GM19395 (cell line): ENCODE data around the gene FARP2.

ENCODE experiments used
- ATAC-seq: cut with Tn5 transposase; IDR thresholded peaks from one replicate; pipeline ENCODE4 v1.9.1; 2021; ENCODE audit warnings: mild to moderate bottlenecking, moderate library complexity; ENCODE audit not compliant: unreplicated experiment

Gene FARP2

GRCh38 chr2:241481687-241482086 lies 125.6 kb downstream of the FARP2 start:
- ATAC-seq = no peak

DNA sequence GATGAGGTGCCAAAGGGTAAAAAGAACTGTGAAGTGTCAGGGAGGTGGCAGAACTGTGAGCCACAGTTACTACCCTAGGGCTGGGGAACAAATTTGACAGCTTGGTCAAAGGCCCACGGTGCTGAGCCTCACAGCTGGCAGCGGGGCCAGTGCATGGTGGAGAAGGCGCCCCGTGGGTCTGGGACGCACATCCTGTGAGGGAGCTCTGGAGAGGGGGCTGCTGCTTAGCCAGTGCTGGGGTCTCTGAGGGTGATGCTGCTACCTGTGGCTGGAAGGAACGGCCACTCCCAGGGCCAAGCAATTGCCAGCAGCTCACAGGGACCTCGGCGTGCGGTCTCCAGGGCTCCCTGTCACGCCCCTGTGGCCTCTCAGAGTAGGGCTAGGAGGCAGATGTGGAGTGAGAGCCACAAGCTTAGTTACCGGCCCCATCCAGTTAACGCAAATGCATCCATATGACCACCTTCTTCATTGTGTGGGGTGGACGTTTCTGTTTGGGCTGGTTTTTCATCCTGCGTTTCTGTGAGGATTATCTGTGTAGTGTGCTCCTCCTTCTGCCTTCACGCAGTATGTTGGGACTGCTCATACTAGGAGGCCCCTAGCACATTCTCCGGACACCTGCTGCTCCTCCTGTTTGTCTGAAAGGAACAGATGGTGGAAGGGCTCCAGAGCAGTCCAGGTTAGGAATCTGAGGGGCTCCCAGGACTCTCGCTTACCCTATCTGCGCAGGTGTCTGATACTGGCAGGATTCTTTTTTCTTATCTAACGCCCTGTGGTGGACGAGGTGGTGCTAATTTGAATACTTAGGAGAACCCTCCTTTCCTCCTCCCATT lies 126.3 kb downstream of the FARP2 start:
- ATAC-seq = no peak

- ATAC-seq = no peak
Observed at GRCh38 chr2:241483305-241483704, 127.2 kb downstream of the FARP2 start.

GRCh38 chr2:241485172-241485911 lies 129.3 kb downstream of the FARP2 start:
- no peak for ATAC-seq

DNA sequence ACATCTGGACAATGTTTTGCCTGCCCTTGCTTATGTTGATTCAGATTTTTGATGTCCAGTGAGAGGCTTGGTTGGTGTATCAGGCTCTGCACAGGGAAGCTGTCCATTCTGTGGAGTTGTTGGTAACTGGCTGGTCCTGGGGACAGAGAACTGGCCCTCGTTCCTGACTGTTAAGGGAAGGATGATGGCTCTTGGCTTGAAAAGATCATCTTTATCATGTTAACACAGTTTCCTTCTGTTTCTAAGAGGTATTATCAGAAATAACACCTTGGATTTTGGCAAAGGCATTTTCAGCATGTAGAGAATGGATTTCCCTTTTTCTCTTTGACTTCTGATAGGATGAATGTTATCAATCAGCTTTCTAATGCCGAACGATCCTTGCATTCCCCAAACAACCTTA lies 133.0 kb downstream of the FARP2 start:
- no peak for ATAC-seq

DNA sequence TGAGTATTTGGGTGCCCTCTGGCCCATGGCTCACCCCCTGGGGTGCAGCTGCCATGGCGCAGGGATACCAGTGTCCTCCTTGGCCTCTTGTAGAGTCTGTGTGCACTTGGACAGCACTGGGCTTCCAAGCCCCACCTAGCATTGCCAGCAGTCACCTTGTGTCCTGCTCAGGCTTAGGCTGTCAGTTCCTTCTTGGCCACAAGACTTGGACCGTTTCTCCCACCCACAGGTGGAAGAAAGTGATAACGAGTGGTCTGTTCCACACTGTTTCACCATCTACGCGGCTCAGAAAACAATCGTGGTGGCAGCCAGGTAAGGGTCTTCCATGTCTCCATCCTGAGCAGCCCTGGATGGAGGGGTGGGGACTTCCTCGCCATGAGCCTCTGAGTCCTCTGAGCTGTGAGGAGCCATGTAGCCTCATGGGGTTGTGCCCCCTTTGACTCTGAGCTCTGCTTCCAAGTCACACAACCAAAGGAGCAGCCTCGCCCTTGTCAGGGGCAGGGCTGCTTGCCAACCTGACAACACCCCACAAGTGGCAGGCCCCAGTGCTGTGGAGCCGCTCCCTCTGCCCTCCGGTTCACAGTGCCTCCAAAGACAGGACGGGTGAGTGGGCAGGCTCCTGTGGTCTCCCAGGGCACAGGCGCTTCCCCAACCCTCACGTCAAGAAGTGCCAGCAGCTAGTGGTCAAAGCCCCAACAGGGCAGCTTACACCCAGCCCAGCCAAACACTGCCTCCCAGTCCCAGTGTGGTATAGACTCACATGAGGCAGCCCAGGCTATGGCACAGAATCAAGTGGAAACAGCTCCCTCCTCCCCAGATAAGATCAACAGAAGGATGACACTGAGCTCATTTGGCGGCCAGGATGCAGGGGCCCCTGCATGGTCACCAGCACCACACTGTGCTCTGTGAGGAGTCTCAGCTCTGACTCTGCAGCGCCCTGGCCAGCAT lies 133.9 kb downstream of the FARP2 start:
- no peak for ATAC-seq

DNA sequence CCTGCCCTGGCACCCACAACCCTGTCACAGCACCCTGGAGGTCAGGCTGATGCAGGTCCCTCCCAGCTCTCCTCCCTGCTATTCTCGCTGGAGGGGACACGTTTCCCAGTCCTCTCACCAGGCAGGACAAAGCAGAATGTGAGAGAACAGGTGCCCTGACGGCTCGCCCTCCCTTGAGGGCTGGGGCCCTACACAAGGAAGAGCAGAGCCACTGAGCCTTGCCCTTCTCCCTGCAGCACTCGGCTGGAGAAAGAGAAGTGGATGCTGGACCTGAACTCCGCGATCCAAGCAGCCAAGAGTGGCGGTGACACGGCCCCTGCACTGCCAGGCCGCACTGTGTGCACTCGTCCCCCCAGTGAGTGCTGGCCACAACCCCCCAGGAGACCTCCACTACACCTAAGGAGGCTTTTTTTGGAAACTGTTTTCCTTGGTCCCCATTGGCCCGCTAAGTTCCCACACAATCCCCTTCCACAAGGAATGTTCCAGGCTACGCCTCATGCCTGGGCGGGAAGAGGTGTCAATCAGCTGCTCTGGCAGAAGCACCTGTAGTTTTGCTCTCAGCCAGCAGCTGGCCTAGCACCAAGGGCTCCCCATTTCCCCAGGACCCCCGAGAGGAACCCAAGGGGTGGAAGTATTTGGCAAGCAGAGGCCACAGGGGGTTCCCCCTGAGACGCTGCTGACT lies 134.9 kb downstream of the FARP2 start:
- ATAC-seq = no peak

DNA sequence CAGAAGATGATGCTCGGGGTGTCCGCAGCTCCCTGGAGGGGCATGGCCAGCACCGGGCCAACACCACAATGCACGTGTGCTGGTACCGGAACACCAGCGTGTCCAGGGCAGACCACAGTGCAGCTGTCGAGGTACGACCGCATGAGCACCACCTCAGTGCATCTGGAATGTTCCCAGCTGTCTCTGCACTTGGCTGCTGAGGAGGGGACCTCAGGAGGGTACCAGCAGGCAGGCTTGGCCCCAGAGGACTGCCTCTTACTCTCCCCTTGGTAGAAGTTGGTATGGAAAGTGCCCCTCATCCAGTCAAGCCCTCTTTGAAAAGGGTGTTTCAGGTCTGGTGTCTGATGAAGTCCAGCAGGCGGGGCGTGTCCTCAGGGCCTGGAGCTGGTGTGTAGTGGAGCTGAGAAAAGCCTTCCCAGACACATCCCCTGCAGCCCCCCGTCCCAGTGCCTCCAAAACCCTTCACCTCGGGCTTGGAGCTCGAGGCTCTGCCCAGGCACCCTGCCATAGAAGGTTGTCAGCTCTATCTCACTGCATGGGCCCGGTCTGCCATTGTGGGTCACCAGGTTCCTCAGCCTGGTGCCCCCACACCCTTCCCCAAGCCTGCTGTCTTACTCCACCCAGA lies 135.6 kb downstream of the FARP2 start:
- ATAC-seq = no peak

GRCh38 chr2:241492174-241492565 lies 136.1 kb downstream of the FARP2 start:
- ATAC-seq = no peak

DNA sequence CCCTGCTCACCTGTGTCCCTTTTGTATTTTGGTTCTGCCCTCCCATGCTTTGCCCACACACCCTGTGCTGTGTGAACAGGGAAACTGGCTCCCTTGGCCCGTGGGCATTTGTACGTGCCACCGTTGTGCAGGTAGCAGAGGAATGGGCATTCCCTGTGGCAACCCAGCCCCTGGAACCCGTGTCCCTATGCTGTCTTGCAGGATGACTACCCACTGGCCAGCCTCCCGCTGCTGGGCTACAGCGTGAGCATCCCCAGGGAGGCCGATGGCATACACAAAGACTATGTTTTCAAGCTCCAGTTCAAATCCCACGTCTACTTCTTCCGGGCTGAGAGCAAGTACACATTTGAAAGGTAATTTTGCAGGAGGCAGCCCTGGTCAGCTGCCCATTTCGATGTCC lies 137.0 kb downstream of the FARP2 start:
- ATAC-seq = no peak

DNA sequence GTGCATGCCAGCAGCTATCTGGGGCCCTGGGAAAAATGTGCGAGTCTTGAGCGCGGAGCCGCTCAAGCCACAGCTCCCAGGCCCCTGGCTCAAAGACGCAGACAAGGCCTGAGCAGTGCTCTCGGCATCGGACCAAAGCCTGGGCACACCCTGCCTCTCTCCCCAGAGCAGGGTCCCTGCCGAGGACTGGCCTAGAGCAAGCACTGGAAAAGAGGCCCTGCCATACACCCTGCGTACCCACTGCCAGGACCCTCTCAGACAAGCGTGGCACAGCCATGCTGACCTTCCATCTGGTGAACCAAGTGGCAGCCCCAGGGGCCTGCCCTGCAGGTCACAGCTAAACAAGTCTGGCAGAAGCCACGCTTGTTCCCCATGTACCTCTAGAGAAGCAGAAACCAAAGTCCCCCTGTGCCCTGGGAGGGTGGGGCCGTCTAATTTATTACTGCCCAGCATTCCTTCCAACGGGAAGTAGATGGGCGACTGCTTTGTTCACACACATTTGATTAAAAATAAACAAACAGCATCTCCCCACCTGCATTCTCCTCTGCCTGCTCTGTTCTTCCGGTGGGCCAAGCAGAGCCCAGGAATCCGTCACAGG lies 138.3 kb downstream of the FARP2 start:
- no peak for ATAC-seq

- no peak for ATAC-seq
Observed at GRCh38 chr2:241495172-241496002, 139.3 kb downstream of the FARP2 start.

GRCh38 chr2:241496003-241496707 lies 140.1 kb downstream of the FARP2 start:
- no peak for ATAC-seq

DNA sequence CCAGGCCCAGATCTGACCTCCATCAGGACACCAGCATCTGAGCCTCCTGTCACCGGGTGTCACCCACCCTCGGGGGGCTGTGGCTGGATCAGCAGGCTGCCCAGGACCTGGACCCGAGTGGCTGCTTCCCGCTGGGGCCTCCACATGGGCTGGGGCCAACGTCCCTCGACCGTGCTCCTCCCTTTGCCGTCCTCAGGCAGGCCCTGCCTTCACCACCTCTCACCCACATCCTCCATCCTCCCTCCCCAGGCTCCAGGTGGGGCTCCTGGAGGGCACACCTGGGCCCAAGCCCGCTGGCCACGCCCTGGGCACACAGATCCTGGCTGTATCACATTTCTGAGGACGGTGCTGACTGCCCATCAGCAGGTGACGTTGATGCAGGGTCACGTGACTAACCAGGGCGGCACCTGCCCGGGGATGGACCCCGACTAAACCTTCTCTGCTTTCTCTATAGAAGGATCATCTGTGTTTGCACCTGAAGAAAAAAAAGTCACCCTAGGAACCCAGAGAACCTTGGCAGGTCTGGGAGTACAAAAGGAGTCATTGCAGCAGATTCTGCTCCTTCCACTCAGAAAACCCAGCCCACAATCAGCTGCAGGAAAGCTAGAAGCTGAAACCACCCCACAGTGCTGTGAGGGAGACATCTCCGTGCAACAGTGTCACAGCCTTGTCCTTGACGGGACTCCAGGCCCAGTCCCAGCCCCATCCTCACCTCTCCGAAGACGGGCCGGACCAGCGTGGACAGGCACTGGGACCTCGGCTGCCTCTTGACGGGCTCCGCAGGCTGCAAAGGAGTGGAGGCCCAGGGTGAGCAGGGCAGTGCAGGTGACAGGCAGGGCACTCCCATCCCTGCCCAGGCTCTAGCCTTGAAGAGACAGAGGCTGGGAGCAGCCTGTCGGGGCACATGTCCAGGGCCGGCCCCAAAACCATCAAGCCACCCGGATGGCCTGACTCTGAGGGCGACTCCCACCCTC lies 141.1 kb downstream of the FARP2 start:
- no peak for ATAC-seq

GRCh38 chr2:241498115-241499070 lies 142.3 kb downstream of the FARP2 start:
- ATAC-seq = no peak
